ENCODE results near the gene SVEP1.
"Not testable (repeated sequence)": the region's sequence is repeated elsewhere in the genome, so short reads cannot be mapped to it uniquely, and the experiment has no call there.

Gene SVEP1

GRCh38 chr9:110389148-110389750 lies 190.3 kb downstream of the SVEP1 start:
- in situ Hi-C loops (cut with MboI; ENCODE audit: low sequenced_read_pairs): no loop called here
- H3K27me3 ChIP-seq (ENCODE audit: low read depth): no peaks in the 10 kb centered on the region
- H3K36me3 ChIP-seq (replicated peaks): no peaks in the 10 kb centered on the region
- no peaks in the 10 kb centered on the region for H3K9me3 ChIP-seq
- no peak for DNase-seq (ENCODE audit: low spot score in 2 of 2)
- H3K4me1 ChIP-seq: no peaks in the 10 kb centered on the region
- no peak overlapping the region for H3K4me3 ChIP-seq

DNA sequence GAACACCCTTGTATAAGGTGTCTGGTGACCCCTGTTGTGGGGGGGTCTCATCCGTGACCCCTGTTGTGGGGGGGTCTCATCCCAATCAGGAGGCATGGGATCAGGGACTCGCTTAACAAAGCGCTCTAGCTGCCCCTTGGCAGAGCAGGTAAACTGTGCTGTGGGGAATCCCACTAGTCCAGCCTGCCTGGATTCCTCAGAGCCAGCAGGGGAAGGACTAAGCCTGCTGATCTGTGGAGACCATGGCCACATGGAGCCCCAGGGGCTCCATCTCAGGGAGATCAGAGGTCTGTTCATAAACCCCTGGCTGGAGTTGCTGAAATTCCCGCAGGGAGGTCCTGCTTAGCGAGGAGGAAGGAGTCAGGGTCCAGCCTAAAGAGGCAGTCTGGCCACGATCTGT lies 196.1 kb downstream of the SVEP1 start:
- H3K9me3 ChIP-seq: no peaks in the 10 kb centered on the region
- no peaks in the 10 kb centered on the region for H3K4me1 ChIP-seq
- no peak for DNase-seq (ENCODE audit: low spot score in 2 of 2)
- no peak overlapping the region for H3K4me3 ChIP-seq
- H3K27me3 ChIP-seq (ENCODE audit: low read depth): no peaks in the 10 kb centered on the region
- no peaks in the 10 kb centered on the region for H3K36me3 ChIP-seq (replicated peaks)
- in situ Hi-C loops (cut with MboI; ENCODE audit: low sequenced_read_pairs): no loop called here

DNA sequence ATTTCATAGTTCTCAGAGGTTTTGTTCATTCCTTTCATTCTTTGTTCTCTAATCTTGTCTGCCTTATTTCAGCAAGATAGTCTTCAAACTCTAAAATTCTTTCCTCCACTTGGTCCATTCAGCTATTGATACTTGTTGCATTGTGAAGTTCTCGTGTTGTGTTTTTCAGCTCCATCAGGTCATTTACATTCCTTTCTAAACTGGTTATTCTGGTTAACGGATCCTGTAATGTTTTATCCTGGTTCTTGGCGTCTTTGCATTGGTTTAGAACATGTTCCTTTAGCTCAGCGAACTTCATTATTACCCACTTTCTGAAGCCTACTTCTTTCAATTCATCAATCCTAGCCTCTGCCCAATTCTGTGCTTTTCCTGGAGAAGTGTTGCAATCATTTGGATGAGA lies 196.8 kb downstream of the SVEP1 start:
- Histone ChIP-seq H3K36me3 (replicated peaks) (no peaks in the 10 kb centered on the region), H3K4me1 (no peaks in the 10 kb centered on the region), H3K4me3 (no peak overlapping the region), H3K27me3 (ENCODE audit: low read depth) (no peaks in the 10 kb centered on the region), H3K9me3 (no peaks in the 10 kb centered on the region)
- DNase-seq (ENCODE audit: low spot score in 2 of 2): no peak
- in situ Hi-C loops (cut with MboI; ENCODE audit: low sequenced_read_pairs): no loop called here

DNA sequence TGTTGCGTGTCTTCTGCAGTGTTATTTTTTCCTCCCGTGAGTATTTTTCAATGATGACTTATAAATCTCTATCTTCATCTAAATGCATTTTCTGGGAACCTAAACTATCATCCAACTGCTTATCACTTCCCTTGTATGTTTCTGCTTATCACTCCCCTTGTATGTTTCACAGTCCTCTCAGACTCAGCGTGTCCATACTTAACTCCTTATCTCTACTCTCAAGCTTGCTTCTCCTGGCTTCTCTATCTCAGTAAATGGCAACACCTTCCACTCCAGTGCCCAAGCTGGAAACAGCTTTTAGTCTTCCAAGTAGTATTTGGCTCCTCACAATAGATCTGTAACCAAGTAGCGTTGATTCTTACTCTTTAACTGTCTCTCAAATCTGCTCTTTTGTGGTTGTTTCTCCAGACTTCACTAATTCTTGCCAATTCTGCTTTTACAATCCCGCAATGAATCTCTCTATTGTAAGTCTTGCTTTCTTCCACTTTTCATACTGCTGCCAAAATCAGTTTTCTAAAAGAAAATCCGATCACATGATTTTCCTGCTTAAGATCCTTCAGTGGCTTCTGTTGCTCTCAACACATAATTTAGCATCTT lies 208.0 kb downstream of the SVEP1 start:
- in situ Hi-C loops (cut with MboI; ENCODE audit: low sequenced_read_pairs): no loop called here
- no peaks in the 10 kb centered on the region for H3K27me3 ChIP-seq (ENCODE audit: low read depth)
- no peaks in the 10 kb centered on the region for H3K9me3 ChIP-seq

GRCh38 chr9:110370315-110370714 lies 209.2 kb downstream of the SVEP1 start:
- H3K36me3 ChIP-seq (replicated peaks): no peaks in the 10 kb centered on the region
- H3K27me3 ChIP-seq (ENCODE audit: low read depth): no peaks in the 10 kb centered on the region
- H3K9me3 ChIP-seq: no peaks in the 10 kb centered on the region
- DNase-seq (ENCODE audit: low spot score in 2 of 2): no peak
- in situ Hi-C loops (cut with MboI; ENCODE audit: low sequenced_read_pairs): no loop called here
- no peaks in the 10 kb centered on the region for H3K4me1 ChIP-seq
- H3K4me3 ChIP-seq: no peak overlapping the region

More for the DNA sequence above, 208.0 kb downstream of the SVEP1 start:
- Histone ChIP-seq H3K4me3 (no peak overlapping the region), H3K4me1 (no peaks in the 10 kb centered on the region), H3K36me3 (replicated peaks) (no peaks in the 10 kb centered on the region)
- no peak for DNase-seq (ENCODE audit: low spot score in 2 of 2)

DNA sequence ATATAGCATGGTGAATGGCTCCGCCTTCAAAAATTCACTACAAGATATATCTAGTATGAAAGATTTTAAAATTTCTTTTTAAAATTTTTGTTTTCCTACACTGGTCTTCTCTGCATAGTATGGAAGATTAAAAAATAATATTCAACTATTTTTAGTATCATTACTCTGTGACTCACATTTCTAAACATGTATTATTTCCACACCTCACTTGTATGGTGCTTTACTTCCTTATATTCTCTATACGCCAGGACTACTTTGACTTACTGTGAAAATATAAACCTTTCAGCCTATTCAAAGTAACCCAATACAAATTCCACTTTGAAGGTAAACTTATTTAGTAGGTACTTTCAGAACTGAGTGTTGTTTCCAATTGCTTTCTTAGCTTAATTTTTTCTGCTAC lies 215.1 kb downstream of the SVEP1 start:
- H3K36me3 ChIP-seq (replicated peaks): no peaks in the 10 kb centered on the region
- DNase-seq (ENCODE audit: low spot score in 2 of 2): no peak
- no peaks in the 10 kb centered on the region for H3K27me3 ChIP-seq (ENCODE audit: low read depth)
- no peaks in the 10 kb centered on the region for H3K4me1 ChIP-seq
- no peaks in the 10 kb centered on the region for H3K9me3 ChIP-seq
- in situ Hi-C loops (cut with MboI; ENCODE audit: low sequenced_read_pairs): no loop called here
- no peak overlapping the region for H3K4me3 ChIP-seq

DNA sequence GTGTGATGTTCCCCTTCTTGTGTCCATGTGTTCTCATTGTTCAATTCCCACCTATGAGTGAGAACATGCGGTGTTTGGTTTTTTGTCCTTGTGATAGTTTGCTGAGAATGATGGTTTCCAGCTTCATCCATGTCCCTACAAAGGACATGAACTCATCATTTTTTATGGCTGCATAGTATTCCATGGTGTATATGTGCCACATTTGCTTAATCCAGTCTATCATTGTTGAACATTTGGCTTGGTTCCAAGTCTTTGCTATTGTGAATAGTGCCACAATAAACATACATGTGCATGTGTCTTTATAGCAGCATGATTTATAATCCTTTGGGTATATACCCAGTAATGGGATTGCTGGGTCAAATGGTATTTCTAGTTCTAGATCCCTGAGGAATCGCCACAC lies 220.5 kb downstream of the SVEP1 start:
- H3K4me3 ChIP-seq; H3K36me3 ChIP-seq (replicated peaks); H3K4me1 ChIP-seq; DNase-seq (ENCODE audit: low spot score in 2 of 2); H3K27me3 ChIP-seq (ENCODE audit: low read depth); in situ Hi-C loops (cut with MboI; ENCODE audit: low sequenced_read_pairs); H3K9me3 ChIP-seq: not testable (repeated sequence)

- no peaks in the 10 kb centered on the region for H3K36me3 ChIP-seq (replicated peaks)
- no peaks in the 10 kb centered on the region for H3K4me1 ChIP-seq
- H3K9me3 ChIP-seq: no peaks in the 10 kb centered on the region
- in situ Hi-C loops (cut with MboI; ENCODE audit: low sequenced_read_pairs): no loop called here
- no peaks in the 10 kb centered on the region for H3K27me3 ChIP-seq (ENCODE audit: low read depth)
- H3K4me3 ChIP-seq: no peak overlapping the region
- no peak for DNase-seq (ENCODE audit: low spot score in 2 of 2)
These were observed 222.0 kb downstream of the SVEP1 start for GRCh38 chr9:110357505-110357904.

GRCh38 chr9:110356639-110357395 lies 222.7 kb downstream of the SVEP1 start:
- H3K4me3 ChIP-seq: no peak overlapping the region
- in situ Hi-C loops (cut with MboI; ENCODE audit: low sequenced_read_pairs): no loop called here
- no peaks in the 10 kb centered on the region for H3K36me3 ChIP-seq (replicated peaks)
- DNase-seq (ENCODE audit: low spot score in 2 of 2): no peak
- no peaks in the 10 kb centered on the region for H3K27me3 ChIP-seq (ENCODE audit: low read depth)
- H3K4me1 ChIP-seq: no peaks in the 10 kb centered on the region
- no peaks in the 10 kb centered on the region for H3K9me3 ChIP-seq

GRCh38 chr9:110355911-110356310 lies 223.6 kb downstream of the SVEP1 start:
- DNase-seq (ENCODE audit: low spot score in 2 of 2): no peak

DNA sequence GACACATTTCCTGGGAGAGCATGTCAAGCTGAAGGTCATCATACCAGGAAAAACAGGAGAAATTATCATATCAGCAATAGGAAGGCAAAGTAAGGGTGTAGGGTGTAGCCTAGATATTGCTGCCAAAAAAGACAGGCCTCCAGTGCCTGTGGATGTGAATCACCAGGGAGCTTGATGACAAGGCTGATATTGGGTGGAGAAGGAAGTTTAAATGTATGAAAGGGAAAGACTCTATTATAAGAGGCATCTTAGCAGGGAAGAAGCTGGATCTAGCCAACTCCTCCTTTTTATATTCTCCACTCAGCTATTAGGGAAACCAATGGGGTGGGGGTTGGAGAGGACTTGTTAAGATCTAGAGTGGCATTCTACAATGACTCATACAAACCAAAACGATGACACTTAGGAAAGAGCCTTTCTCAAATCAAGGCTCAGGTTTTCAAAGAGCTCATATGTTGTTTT lies 228.5 kb downstream of the SVEP1 start:
- H3K27me3 ChIP-seq (ENCODE audit: low read depth): no peaks in the 10 kb centered on the region
- no peaks in the 10 kb centered on the region for H3K4me1 ChIP-seq
- in situ Hi-C loops (cut with MboI; ENCODE audit: low sequenced_read_pairs): no loop called here
- no peak for DNase-seq (ENCODE audit: low spot score in 2 of 2)
- no peaks in the 10 kb centered on the region for H3K9me3 ChIP-seq
- H3K4me3 ChIP-seq: no peak overlapping the region
- H3K36me3 ChIP-seq (replicated peaks): no peaks in the 10 kb centered on the region

More at GRCh38 chr9:110355911-110356310, 223.6 kb downstream of the SVEP1 start:
- no peaks in the 10 kb centered on the region for H3K9me3 ChIP-seq
- no peaks in the 10 kb centered on the region for H3K36me3 ChIP-seq (replicated peaks)
- in situ Hi-C loops (cut with MboI; ENCODE audit: low sequenced_read_pairs): no loop called here
- no peaks in the 10 kb centered on the region for H3K27me3 ChIP-seq (ENCODE audit: low read depth)
- H3K4me1 ChIP-seq: no peaks in the 10 kb centered on the region
- no peak overlapping the region for H3K4me3 ChIP-seq

- Histone ChIP-seq H3K4me3 (no peak overlapping the region), H3K9me3 (no peaks in the 10 kb centered on the region), H3K4me1 (no peaks in the 10 kb centered on the region), H3K36me3 (replicated peaks) (no peaks in the 10 kb centered on the region), H3K27me3 (ENCODE audit: low read depth) (no peaks in the 10 kb centered on the region)
- in situ Hi-C loops (cut with MboI; ENCODE audit: low sequenced_read_pairs): no loop called here
- DNase-seq (ENCODE audit: low spot score in 2 of 2): no peak
These were observed 233.2 kb downstream of the SVEP1 start for GRCh38 chr9:110346325-110346724.

- DNase-seq (ENCODE audit: low spot score in 2 of 2): no peak
- Histone ChIP-seq H3K27me3 (ENCODE audit: low read depth) (no peaks in the 10 kb centered on the region), H3K9me3 (no peaks in the 10 kb centered on the region), H3K4me1 (no peaks in the 10 kb centered on the region), H3K36me3 (replicated peaks) (no peaks in the 10 kb centered on the region), H3K4me3 (no peak overlapping the region)
- in situ Hi-C loops (cut with MboI; ENCODE audit: low sequenced_read_pairs): no loop called here
These were observed 234.7 kb downstream of the SVEP1 start for GRCh38 chr9:110344821-110345220.

DNA sequence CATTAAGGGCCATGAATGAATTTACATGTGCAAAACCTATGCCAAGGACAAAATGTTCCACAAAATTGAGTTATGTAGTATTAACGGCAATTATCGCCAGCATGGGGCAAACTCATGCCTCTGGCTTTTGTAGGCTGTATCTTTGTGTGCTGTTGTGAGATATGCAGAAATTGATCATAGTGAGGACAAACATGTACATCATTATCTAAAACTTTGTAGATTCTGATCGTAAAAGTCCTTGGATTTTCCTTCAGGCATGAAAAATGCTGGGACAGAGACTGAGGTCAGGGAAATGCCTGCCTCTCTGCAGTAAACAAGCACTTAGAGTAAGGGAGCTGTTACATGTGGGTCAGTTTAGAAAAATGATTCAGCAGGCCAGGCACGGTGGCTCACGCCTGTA lies 236.0 kb downstream of the SVEP1 start:
- Histone ChIP-seq H3K4me1 (no peaks in the 10 kb centered on the region), H3K27me3 (ENCODE audit: low read depth) (no peaks in the 10 kb centered on the region), H3K36me3 (replicated peaks) (no peaks in the 10 kb centered on the region), H3K4me3 (no peak overlapping the region), H3K9me3 (no peaks in the 10 kb centered on the region)
- in situ Hi-C loops (cut with MboI; ENCODE audit: low sequenced_read_pairs): no loop called here
- no peak for DNase-seq (ENCODE audit: low spot score in 2 of 2)

Data from HAP-1 (cell line).